ENCODE results near the gene PLEKHM3. TPM values are rescaled to one million over a fixed set of nuclear protein-coding genes. Genes with fewer than 3 reads are reported as not detected.
"Not testable (repeated sequence)": the region's sequence is repeated elsewhere in the genome, so short reads cannot be mapped to it uniquely, and the experiment has no call there.

PLEKHM3 gene
- total RNA-seq, 1 donor: 13.8 TPM

- DNase-seq (ENCODE audit: low read depth): no peak
- TF ChIP-seq CTCF (IDR thresholded peaks at IDR 0.05; ENCODE audit: insufficient read depth, low read depth, low read length): no peak
These were observed 5.1 kb downstream of the PLEKHM3 start for GRCh38 chr2:208020253-208020652.

GRCh38 chr2:208018124-208018712, 7.1 kb downstream of the PLEKHM3 start:
- not testable (repeated sequence) for DNase-seq (ENCODE audit: low read depth); H3K4me3 ChIP-seq (ENCODE audit: low read depth, low read length)

More at GRCh38 chr2:208020253-208020652, 5.1 kb downstream of the PLEKHM3 start:
- H3K4me3 ChIP-seq (ENCODE audit: low read depth, low read length): no peak overlapping the region

- H3K4me3 ChIP-seq (ENCODE audit: low read depth, low read length): no peak overlapping the region
- no peak for TF ChIP-seq CTCF (IDR thresholded peaks at IDR 0.05; ENCODE audit: insufficient read depth, low read depth, low read length)
- DNase-seq (ENCODE audit: low read depth): no peak
These were observed 7.6 kb downstream of the PLEKHM3 start for GRCh38 chr2:208017721-208018120.

- H3K4me3 ChIP-seq (ENCODE audit: low read depth, low read length): no peak overlapping the region
- no peak for DNase-seq (ENCODE audit: low read depth)
- TF ChIP-seq CTCF (IDR thresholded peaks at IDR 0.05; ENCODE audit: insufficient read depth, low read depth, low read length): no peak
These were observed 9.9 kb downstream of the PLEKHM3 start for GRCh38 chr2:208015475-208015874.

GRCh38 chr2:208013285-208014178, 11.8 kb downstream of the PLEKHM3 start:
- TF ChIP-seq CTCF (IDR thresholded peaks at IDR 0.05; ENCODE audit: insufficient read depth, low read depth, low read length): no peak
- H3K4me3 ChIP-seq (ENCODE audit: low read depth, low read length): no peak overlapping the region
- peak; percentile 53 for DNase-seq (ENCODE audit: low read depth)

- no peak overlapping the region for H3K4me3 ChIP-seq (ENCODE audit: low read depth, low read length)
- TF ChIP-seq CTCF (IDR thresholded peaks at IDR 0.05; ENCODE audit: insufficient read depth, low read depth, low read length): no peak
- DNase-seq (ENCODE audit: low read depth): no peak
These were observed 12.9 kb downstream of the PLEKHM3 start for GRCh38 chr2:208012449-208012848.

- no peak overlapping the region for H3K4me3 ChIP-seq (ENCODE audit: low read depth, low read length)
- no peak for DNase-seq (ENCODE audit: low read depth)
- no peak for TF ChIP-seq CTCF (IDR thresholded peaks at IDR 0.05; ENCODE audit: insufficient read depth, low read depth, low read length)
These were observed 14.8 kb downstream of the PLEKHM3 start for GRCh38 chr2:208010506-208010905.
